Ovary (tissue), 9 donors: ENCODE data around the gene TTC9C. TPM values are rescaled to one million over a fixed set of nuclear protein-coding genes. Genes with fewer than 3 reads are reported as not detected.
"Not testable (repeated sequence)": the region's sequence is repeated elsewhere in the genome, so short reads cannot be mapped to it uniquely, and the experiment has no call there.

Experiments used
- DNase-seq, 5 donors: peaks; one replicate each; pipeline ENCODE4 v3.0.0-alpha.2; 2019 to 2020
- H3K27ac ChIP-seq, 2 donors: fragments of 200-600 bp; one replicate each; pipeline versions ENCODE4 v1.5.1 to v1.8.0; 2019 to 2022
- H3K27me3 ChIP-seq: fragments of 200-600 bp; one replicate; pipeline ENCODE4 v1.8.0; 2022
- H3K36me3 ChIP-seq: fragments of 200-600 bp; sonication (generic); one replicate; pipeline ENCODE4 v1.5.1; 2019
- H3K4me1 ChIP-seq: one replicate; pipeline ENCODE4 v1.8.1; 2013; ENCODE audit warnings: mild to moderate bottlenecking, moderate library complexity; ENCODE audit not compliant: insufficient read depth
- H3K4me3 ChIP-seq: fragments of 200-600 bp; sonication (generic); one replicate; pipeline ENCODE4 v1.5.1; 2017
- H3K9me3 ChIP-seq, 2 donors: fragments of 200-600 bp in 1 of 2; sonication (generic) in 1 of 2; one replicate each; pipeline versions ENCODE4 v1.5.1 to v1.8.1; 2013 to 2019; ENCODE audit warnings: mild to moderate bottlenecking in 1 of 2, moderate library complexity in 1 of 2
- CTCF ChIP-seq, 3 donors: fragments of 450-650 bp in 2 of 3; fragments of 200-600 bp in 1 of 3; IDR thresholded peaks; one replicate each; pipeline versions ENCODE4 v1.5.1 to v1.8.0; 2016 to 2022; ENCODE audit warnings: antibody characterized with exemption in 3 of 3, mild to moderate bottlenecking in 1 of 3
- EP300 ChIP-seq: sonication (generic); formaldehyde crosslinking; IDR thresholded peaks from one replicate; pipeline ENCODE4 v1.6.1; 2017; ENCODE audit warnings: antibody characterized with exemption
- POLR2A ChIP-seq: fragments of 450-650 bp; IDR thresholded peaks from one replicate; pipeline ENCODE4 v1.6.1; 2017; ENCODE audit warnings: antibody characterized with exemption, mild to moderate bottlenecking, moderate library complexity
- whole genome bisulfite sequencing, 3 donors: extraction: QIAGEN DNeasy Blood & Tissue Kit in 1 of 3; methylation state at CpG; one replicate each; pipeline versions ENCODE4 v1.1.5 to v1.1.7; 2013 to 2017; 5-methylcytosine and 5-hydroxymethylcytosine counted together
- intact Hi-C, 4 donors: fragments of 100-400 bp; cut with DNase I; formaldehyde crosslinking; loops; one replicate each; pipeline versions ENCODE4 v1.11.0 to v1.15.1; 2022 to 2023
- polyA plus RNA-seq, 2 donors: library from polyadenylated mRNA; stranded (reverse); fragments of 200-250 nt in 1 of 2; fragments of 350-450 nt in 1 of 2; fragmentation: Illumina TruSeq in 1 of 2; extraction: RNeasy Lipid Tissue Mini Kit (QIAGEN cat#74804) in 1 of 2; gene quantifications; one replicate each; pipeline ENCODE4 v1.2.3, GENCODE V29; 2013 to 2014
- total RNA-seq, 7 donors: library from RNA; depleted of rRNA in 2 of 7; stranded (reverse); fragments of >200 nt in 2 of 7; fragmentation: NEBNext Ultra II Directional in 3 of 7; extraction: Animal tissue kit (Norgen Biotek cat#: 25700) in 3 of 7; gene quantifications; one replicate each; pipeline versions ENCODE4 v1.1.0 to v1.2.4, GENCODE V29; 2016 to 2023
- donor health status: DM: no; HTN: no; CAD: no; lungs with moderate emphysema.
- donor health status: DM: no; HTN: no; CAD: no.
- donor health status: Bipolar disorder and iron deficiency.
- donor health status: DM: yes; HTN: yes; CAD: no.
- donor health status: DM: no; HTN: no; CAD: no.
- donor health status: DM: yes; HTN: yes; CAD: no.

The TTC9C gene
- total and polyA plus RNA-seq, 9 donors = 19.4 to 53.6 (median 30.5) TPM

- Histone ChIP-seq H3K36me3 (no peaks in the 10 kb centered on the region), H3K27ac (no peak overlapping the region), H3K27me3 (no peaks in the 10 kb centered on the region), H3K4me1 (peaks cover 4% of the 10 kb centered on the region), H3K4me3 (no peak overlapping the region), H3K9me3 (no peaks in the 10 kb centered on the region)
- 89 to 91% (median 89%) methylated on average over 7 of the region's 7 CpGs for WGBS, 3 donors
- TF ChIP-seq EP300 = no peak
- TF ChIP-seq POLR2A = no peak
- TF ChIP-seq CTCF (IDR thresholded peaks at IDR 0.05) = no peak
- DNase-seq = no peak
- intact Hi-C loops = no loop called here
Measured at GRCh38 chr11:62682518-62682917, 45.8 kb upstream of the TTC9C start.

- H3K27ac ChIP-seq = peak overlapping the region; percentile 79 to 87
- DNase-seq = peak in 2 of 5 donors; percentile 53 to 61
- intact Hi-C loops = loop anchor here in 1 of 4 donors (5.0 kb wide), 1 partner anchor 290 kb away; no protein-coding TSS in a partner anchor
Measured at GRCh38 chr11:62687508-62688396, 40.5 kb upstream of the TTC9C start.

GRCh38 chr11:62688491-62688890 lies 39.8 kb upstream of the TTC9C start:
- no peak for TF ChIP-seq POLR2A
- no peak for TF ChIP-seq CTCF (IDR thresholded peaks at IDR 0.05)
- no peak for TF ChIP-seq EP300
- H3K36me3 ChIP-seq = no peaks in the 10 kb centered on the region
- intact Hi-C loops = loop anchor here in 1 of 4 donors (5.0 kb wide), 1 partner anchor 291 kb away; no protein-coding TSS in a partner anchor
- WGBS, 3 donors = 0 to 19% (median 6%) methylated on average over 1 of the region's 1 CpG
- H3K27ac ChIP-seq = peak overlapping the region; percentile 79 to 87
- peaks cover 12% of the 10 kb centered on the region for H3K4me1 ChIP-seq
- no peaks in the 10 kb centered on the region for H3K9me3 ChIP-seq
- peak overlapping the region; percentile 48 for H3K4me3 ChIP-seq
- no peak for DNase-seq
- no peaks in the 10 kb centered on the region for H3K27me3 ChIP-seq

More at GRCh38 chr11:62687508-62688396, 40.5 kb upstream of the TTC9C start:
- no peaks in the 10 kb centered on the region for H3K9me3 ChIP-seq
- 42 to 46% (median 45%) methylated on average over 48 to 74 of the region's 74 CpGs for WGBS, 3 donors
- H3K4me1 ChIP-seq = peaks cover 12% of the 10 kb centered on the region
- TF ChIP-seq EP300 (no peak), CTCF (IDR thresholded peaks at IDR 0.05) (no peak), POLR2A (no peak)
- no peaks in the 10 kb centered on the region for H3K27me3 ChIP-seq
- H3K36me3 ChIP-seq = no peaks in the 10 kb centered on the region
- peak overlapping the region; percentile 48 for H3K4me3 ChIP-seq

GRCh38 chr11:62689421-62690183 lies 38.7 kb upstream of the TTC9C start, which contains the start of gene LRRN4CL:
Gene LRRN4CL, minus strand, starts transcription at chr11:62689530. Its CDS starts 1,022 bp downstream, at chr11:62688508.
- no peaks in the 10 kb centered on the region for H3K9me3 ChIP-seq
- H3K27ac ChIP-seq = peak within 1 kb of the TSS; percentile 79 to 87
- H3K4me3 ChIP-seq = peak within 1 kb of the TSS; percentile 48
- intact Hi-C loops = loop anchor here in 2 of 4 donors (5.0 to 10.0 kb wide), 4 partner anchors 95 to 297 kb away; partner anchors contain the start of gene TUT1 (in 1 of the 2)
- TF ChIP-seq CTCF (IDR thresholded peaks at IDR 0.05) (peak in 1 of 3 donors; percentile 13), POLR2A (peak; percentile 75), EP300 (peak; percentile 9)
- no peaks in the 10 kb centered on the region for H3K27me3 ChIP-seq
- 2 to 9% (median 7%) methylated on average over 11 of the region's 11 CpGs for WGBS, 3 donors
- H3K36me3 ChIP-seq = no peaks in the 10 kb centered on the region
- H3K4me1 ChIP-seq = peaks cover 12% of the 10 kb centered on the region
- DNase-seq = peak; percentile 86 to 97 (median 94)

GRCh38 chr11:62693624-62694023 lies 34.7 kb upstream of the TTC9C start:
- H3K36me3 ChIP-seq = not testable (repeated sequence)
- intact Hi-C loops = loop anchor here in 2 of 4 donors (5.0 to 10.0 kb wide), 3 partner anchors 99 to 301 kb away; partner anchors contain the start of gene TUT1 (in 1 of the 2)
- 70 to 79% (median 71%) methylated on average over 4 of the region's 4 CpGs for WGBS, 3 donors

More at GRCh38 chr11:62693624-62694023, 34.7 kb upstream of the TTC9C start:
- not testable (repeated sequence) for H3K4me1 ChIP-seq, H3K4me3 ChIP-seq, H3K27ac ChIP-seq, H3K9me3 ChIP-seq, DNase-seq, H3K27me3 ChIP-seq
